ENCODE results near the gene ING3.

DNA sequence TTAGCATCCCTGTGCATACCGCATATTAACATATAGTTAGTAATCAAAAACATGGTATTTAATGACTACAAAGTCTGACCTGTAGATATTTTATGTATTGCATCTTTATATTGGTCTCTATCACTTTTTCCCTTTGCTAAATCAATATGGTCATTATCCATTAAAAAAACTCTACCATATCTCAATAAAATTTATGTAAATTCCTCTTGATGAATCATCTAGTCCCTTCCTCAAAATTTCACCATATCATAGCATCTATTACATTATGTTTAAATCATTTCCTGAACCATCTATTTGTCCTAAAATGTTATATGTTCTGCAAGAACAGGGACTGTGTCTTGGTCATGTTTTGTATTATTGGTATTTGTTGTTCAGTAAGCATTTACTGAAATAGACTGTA lies 7.7 kb upstream of the ING3 start:
- TF ChIP-seq, protein P1, sequence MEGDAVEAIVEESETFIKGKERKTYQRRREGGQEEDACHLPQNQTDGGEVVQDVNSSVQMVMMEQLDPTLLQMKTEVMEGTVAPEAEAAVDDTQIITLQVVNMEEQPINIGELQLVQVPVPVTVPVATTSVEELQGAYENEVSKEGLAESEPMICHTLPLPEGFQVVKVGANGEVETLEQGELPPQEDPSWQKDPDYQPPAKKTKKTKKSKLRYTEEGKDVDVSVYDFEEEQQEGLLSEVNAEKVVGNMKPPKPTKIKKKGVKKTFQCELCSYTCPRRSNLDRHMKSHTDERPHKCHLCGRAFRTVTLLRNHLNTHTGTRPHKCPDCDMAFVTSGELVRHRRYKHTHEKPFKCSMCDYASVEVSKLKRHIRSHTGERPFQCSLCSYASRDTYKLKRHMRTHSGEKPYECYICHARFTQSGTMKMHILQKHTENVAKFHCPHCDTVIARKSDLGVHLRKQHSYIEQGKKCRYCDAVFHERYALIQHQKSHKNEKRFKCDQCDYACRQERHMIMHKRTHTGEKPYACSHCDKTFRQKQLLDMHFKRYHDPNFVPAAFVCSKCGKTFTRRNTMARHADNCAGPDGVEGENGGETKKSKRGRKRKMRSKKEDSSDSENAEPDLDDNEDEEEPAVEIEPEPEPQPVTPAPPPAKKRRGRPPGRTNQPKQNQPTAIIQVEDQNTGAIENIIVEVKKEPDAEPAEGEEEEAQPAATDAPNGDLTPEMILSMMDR (IDR thresholded peaks at IDR 0.05), result no peak
- no peak for TF ChIP-seq POLR2A (IDR thresholded peaks at IDR 0.05; ENCODE audit: low read depth)

All from esophagus muscularis mucosa (tissue), 3 donors.